ENCODE data around the gene GNG7.

GRCh38 chr19:2609389-2610116, 92.9 kb downstream of the GNG7 start:
- TF ChIP-seq, protein P1, sequence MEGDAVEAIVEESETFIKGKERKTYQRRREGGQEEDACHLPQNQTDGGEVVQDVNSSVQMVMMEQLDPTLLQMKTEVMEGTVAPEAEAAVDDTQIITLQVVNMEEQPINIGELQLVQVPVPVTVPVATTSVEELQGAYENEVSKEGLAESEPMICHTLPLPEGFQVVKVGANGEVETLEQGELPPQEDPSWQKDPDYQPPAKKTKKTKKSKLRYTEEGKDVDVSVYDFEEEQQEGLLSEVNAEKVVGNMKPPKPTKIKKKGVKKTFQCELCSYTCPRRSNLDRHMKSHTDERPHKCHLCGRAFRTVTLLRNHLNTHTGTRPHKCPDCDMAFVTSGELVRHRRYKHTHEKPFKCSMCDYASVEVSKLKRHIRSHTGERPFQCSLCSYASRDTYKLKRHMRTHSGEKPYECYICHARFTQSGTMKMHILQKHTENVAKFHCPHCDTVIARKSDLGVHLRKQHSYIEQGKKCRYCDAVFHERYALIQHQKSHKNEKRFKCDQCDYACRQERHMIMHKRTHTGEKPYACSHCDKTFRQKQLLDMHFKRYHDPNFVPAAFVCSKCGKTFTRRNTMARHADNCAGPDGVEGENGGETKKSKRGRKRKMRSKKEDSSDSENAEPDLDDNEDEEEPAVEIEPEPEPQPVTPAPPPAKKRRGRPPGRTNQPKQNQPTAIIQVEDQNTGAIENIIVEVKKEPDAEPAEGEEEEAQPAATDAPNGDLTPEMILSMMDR (IDR thresholded peaks at IDR 0.05), result no peak
- TF ChIP-seq POLR2A (IDR thresholded peaks at IDR 0.05), result no peak
- no peak for TF ChIP-seq EP300 (IDR thresholded peaks at IDR 0.05)
- TF ChIP-seq POLR2AphosphoS5 (IDR thresholded peaks at IDR 0.05), result no peak
